Activated naive CD4-positive, alpha-beta T cell treated with anti-CD3 and anti-CD28 coated beads, Interleukin-2, amount 50 U/mL, for 24 hours (primary cell): ENCODE measurements around the gene UBASH3B.
"Not testable (repeated sequence)": the region's sequence is repeated elsewhere in the genome, so short reads cannot be mapped to it uniquely, and the experiment has no call there.

Source experiments
- H3K27ac Mint-ChIP-seq: one replicate; pipeline ENCODE4 v1.8.0; 2021; ENCODE audit warnings: mild to moderate bottlenecking, mixed read lengths
- H3K27me3 Mint-ChIP-seq: one replicate; pipeline ENCODE4 v1.8.0; 2021; ENCODE audit warnings: mixed read lengths
- H3K36me3 Mint-ChIP-seq: one replicate; pipeline ENCODE4 v1.8.0; 2021; ENCODE audit warnings: mixed read lengths
- H3K4me1 Mint-ChIP-seq: one replicate; pipeline ENCODE4 v1.8.0; 2021; ENCODE audit warnings: mixed read lengths
- H3K4me3 Mint-ChIP-seq: one replicate; pipeline ENCODE4 v1.8.0; 2021; ENCODE audit warnings: mild to moderate bottlenecking, mixed read lengths
- H3K9me3 Mint-ChIP-seq: one replicate; pipeline ENCODE4 v1.8.0; 2021; ENCODE audit warnings: mixed read lengths

UBASH3B gene

DNA sequence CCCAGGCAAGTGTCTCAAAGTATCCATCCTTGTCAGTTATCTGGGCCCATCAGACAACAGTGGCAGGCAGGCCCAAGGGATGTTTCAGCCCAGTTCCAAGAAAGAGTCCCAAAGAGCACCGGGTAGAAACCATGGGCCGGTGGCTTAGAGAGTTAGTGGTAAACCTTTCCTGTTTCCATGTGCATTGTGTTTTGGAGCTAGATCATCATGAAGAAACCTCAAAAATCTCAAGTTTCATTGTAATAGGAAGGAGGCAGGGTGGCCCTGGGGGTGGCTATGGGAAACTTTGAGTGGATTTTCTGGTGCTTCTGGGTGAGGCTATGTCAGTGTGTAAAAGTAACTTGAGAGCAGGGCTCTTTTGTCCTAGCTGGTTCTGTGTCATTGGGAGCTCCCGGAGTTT, 68.1 kb downstream of the UBASH3B start:
- Mint-ChIP-seq H3K4me1 (peaks cover 83% of the 10 kb centered on the region), H3K4me3 (peak overlapping the region; percentile 11), H3K36me3 (peaks cover 4% of the 10 kb centered on the region), H3K27ac (peak overlapping the region; percentile 41), H3K9me3 (no peaks in the 10 kb centered on the region), H3K27me3 (no peaks in the 10 kb centered on the region)

DNA sequence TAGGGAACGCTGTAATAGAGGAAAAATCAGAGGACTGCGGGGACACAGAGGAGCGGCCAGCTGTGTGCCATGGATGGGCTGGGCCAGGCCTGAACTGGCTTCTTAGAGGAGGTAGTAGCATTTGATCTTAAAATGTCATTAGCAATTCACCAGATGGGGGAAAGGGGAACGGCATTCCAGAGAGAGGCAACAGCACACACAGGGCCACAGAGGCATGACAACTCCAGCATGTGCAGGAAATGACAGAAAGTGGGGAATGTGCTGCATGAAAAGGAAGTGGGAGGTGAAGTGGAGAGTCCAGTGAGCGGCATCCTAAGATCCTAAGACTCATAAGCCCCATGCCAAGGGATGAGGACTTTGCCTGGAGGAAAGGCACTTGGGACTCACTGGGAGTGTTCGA, 69.0 kb downstream of the UBASH3B start:
- peaks cover 84% of the 10 kb centered on the region for H3K4me1 Mint-ChIP-seq
- H3K4me3 Mint-ChIP-seq: no peak overlapping the region
- no peaks in the 10 kb centered on the region for H3K9me3 Mint-ChIP-seq
- H3K27me3 Mint-ChIP-seq: no peaks in the 10 kb centered on the region
- H3K27ac Mint-ChIP-seq: peak overlapping the region; percentile 78
- H3K36me3 Mint-ChIP-seq: peaks cover 4% of the 10 kb centered on the region

DNA sequence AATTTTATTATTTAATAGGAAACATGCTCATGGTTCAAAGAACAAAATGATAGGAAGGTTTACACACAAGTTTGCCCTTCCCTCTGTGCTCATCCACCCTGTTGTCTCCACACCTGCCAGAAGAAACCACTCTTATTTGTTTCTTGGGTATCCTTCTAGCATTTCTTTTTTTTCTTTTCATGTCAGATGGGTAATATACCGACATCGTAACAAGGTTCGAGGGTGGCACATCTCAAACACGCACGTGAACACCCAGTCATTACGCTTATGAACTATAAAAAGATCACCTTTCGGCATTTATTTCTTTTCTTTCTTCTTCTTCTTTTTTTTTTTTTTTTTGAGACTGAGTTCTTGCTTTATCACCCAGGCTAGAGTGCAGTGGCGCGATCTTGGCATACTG, 70.5 kb downstream of the UBASH3B start:
- Mint-ChIP-seq H3K27me3 (no peaks in the 10 kb centered on the region), H3K4me1 (peaks cover 74% of the 10 kb centered on the region), H3K9me3 (no peaks in the 10 kb centered on the region), H3K4me3 (no peak overlapping the region), H3K27ac (no peak overlapping the region), H3K36me3 (peaks cover 3% of the 10 kb centered on the region)

DNA sequence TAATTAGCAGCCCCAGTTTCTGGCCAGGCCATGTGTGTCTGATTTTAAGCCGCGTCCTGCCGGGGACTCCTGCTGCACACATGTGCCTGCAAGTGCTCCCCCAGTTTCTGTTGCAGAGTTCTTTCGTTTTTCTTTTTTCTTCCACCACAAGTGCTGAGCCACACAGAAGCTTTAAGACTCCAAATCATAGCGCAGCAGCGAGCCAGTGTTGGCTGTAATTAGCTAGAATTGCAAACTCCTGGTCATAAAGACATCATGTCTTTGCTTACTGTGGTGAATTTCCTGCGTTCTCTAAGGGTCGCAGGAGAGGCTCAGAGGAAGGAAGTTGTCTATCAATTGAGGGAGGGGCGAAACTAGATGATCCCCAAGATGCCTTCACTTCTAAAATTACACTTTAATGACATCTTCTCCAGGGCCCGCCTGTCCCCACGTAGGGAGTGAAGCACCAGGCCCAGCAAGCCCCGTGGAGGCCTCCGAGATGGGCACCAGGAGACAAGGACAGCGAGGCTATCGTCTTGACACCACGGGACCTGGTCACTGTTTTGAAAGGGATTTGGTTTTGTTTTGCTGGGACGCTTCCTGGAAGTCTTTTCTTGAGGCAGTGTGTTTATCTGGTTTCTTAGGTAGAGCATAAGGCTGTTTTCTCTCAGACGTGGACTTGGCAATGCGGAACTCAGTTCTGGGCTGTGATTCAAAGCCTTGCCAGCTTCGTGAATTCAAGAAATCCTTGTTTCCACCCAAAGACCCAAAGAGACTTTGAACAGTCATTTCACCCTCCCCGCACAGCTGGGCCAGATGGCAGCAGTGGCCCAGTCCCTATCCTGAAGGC, 71.8 kb downstream of the UBASH3B start:
- Mint-ChIP-seq H3K4me1 (peaks cover 74% of the 10 kb centered on the region), H3K27me3 (no peaks in the 10 kb centered on the region), H3K27ac (peak overlapping the region; percentile 97), H3K9me3 (no peaks in the 10 kb centered on the region), H3K36me3 (peaks cover 3% of the 10 kb centered on the region), H3K4me3 (peak overlapping the region; percentile 83)

DNA sequence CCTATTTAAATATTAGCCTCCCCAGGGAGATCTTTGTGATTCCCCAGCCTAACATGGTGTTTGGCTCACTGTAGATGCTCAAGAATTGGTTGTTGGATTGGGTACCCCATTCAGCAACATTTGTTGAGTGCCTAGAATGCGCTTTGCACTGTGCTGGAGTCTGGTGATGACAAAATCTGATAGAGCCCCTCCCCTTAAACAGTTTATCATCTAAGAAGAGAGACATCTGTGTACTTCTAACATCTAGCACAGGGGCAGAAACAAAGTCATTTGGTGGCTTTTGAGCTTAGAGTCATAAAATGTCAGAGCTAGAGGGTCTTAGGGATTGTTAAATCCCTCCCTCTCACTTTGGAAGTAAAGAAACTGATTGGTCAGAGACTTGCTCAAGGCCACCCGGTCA, 73.0 kb downstream of the UBASH3B start:
- peaks cover 64% of the 10 kb centered on the region for H3K4me1 Mint-ChIP-seq
- H3K4me3 Mint-ChIP-seq: no peak overlapping the region
- peaks cover 3% of the 10 kb centered on the region for H3K36me3 Mint-ChIP-seq
- H3K27ac Mint-ChIP-seq: peak overlapping the region; percentile 62
- no peaks in the 10 kb centered on the region for H3K27me3 Mint-ChIP-seq
- H3K9me3 Mint-ChIP-seq: no peaks in the 10 kb centered on the region

DNA sequence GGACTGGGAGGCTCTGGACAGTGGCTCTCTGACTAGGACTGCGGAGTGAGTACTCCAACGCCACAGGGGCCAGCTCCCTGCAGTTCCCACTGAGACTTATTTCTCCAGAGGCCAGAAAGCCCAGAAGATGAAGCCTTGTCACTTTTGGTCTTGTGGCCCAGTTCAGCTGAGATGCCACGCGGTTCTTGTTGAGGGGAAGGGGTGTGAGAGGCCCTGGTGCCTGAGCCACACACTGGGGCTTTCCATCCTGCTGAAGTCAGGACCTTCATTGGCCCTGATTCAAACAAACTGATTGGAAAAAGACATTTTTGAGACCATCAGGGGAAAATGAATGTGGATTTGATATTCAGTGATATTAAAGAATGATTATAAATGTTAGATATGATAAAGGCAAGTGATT, 73.6 kb downstream of the UBASH3B start:
- Mint-ChIP-seq H3K36me3 (peaks cover 3% of the 10 kb centered on the region), H3K4me1 (peaks cover 58% of the 10 kb centered on the region), H3K4me3 (no peak overlapping the region), H3K27ac (peak overlapping the region; percentile 55), H3K27me3 (no peaks in the 10 kb centered on the region), H3K9me3 (no peaks in the 10 kb centered on the region)

DNA sequence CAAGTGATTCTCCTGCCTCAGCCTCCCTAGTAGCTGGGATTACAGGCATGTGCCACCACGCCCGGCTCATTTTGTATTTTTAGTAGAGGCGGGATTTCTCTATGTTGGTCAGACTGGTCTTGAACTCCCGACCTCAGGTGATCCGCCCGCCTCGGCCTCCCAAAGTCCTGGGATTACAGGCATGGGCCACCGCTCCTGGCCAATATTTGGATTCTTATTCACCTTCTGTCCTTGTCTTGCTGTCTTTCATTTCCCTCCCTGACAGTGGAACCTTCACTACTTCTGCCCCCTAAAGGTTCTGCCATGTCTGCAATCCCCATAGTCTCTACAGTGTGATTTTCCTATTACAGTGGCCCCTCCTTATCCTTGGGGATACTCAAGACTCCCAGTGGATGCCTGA, 75.2 kb downstream of the UBASH3B start:
- H3K27me3 Mint-ChIP-seq, H3K4me3 Mint-ChIP-seq, H3K27ac Mint-ChIP-seq, H3K9me3 Mint-ChIP-seq, H3K36me3 Mint-ChIP-seq: not testable (repeated sequence)
- peaks cover 52% of the 10 kb centered on the region for H3K4me1 Mint-ChIP-seq

DNA sequence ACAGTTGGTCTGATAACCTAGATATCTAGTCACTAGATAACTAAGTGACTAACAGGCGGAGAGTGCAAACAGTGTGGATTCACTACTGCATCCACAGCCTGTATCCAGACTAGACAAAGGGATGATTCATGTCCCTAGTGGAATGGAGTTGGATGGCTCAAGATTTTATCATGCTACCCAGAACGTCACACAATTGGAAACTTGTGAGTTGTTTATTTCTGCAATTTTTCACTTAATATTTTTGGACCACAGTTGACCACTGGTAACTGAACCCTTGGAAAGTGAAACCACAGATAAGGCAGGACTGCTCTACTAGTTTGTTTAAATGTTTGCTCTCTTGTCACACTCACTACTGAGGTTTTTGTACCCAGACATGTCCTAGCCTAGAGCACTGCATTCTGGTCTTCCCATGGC, 76.0 kb downstream of the UBASH3B start:
- no peak overlapping the region for H3K4me3 Mint-ChIP-seq
- H3K9me3 Mint-ChIP-seq: no peaks in the 10 kb centered on the region
- peaks cover 3% of the 10 kb centered on the region for H3K36me3 Mint-ChIP-seq
- no peak overlapping the region for H3K27ac Mint-ChIP-seq
- H3K4me1 Mint-ChIP-seq: peaks cover 46% of the 10 kb centered on the region
- no peaks in the 10 kb centered on the region for H3K27me3 Mint-ChIP-seq

DNA sequence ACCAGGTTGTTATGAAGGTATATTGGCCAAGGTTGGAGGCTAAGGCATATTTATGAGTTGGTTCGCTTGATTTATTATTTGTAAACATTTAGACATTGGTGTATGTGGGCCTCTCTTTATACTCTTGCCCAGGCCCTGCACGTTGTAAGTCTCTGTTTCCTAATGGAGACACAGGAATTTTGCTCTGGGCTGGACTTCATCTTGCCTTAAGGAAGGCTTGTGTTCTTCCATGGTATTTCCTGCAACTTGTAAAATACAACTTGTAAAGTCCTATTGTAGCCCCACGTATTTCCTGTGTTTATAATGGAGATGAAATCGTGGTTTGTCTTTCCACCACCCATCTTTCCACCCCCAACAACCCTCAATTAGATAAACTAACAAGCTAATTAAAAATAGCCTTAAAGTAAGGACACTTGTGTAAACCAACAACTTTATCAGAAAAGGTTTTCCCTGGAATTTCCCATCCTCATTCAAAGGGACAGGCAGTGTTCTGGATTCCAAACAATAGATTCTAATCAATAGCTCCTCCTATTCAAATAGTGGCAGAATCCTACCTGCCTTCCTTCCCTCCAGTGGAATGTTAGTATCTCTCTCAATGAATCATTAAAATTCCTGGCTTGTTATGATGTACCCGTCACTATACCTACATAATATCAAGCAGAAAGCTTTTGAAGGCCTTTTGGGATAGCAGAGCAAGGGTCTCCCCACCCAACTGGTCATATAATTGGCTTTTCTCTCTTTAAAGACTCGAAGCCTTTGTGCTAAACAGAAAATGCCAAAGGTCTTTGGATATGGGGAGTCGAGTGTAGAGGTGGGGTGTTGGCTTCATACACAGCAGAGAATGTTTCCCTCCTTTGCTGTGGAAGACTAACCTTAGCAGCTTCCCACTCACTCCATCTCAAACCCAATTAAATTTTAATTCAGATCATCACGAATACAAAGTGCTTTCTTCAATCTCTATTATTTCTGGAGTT, 77.1 kb downstream of the UBASH3B start:
- no peak overlapping the region for H3K27ac Mint-ChIP-seq
- H3K9me3 Mint-ChIP-seq: no peaks in the 10 kb centered on the region
- peaks cover 3% of the 10 kb centered on the region for H3K36me3 Mint-ChIP-seq
- H3K27me3 Mint-ChIP-seq: no peaks in the 10 kb centered on the region
- no peak overlapping the region for H3K4me3 Mint-ChIP-seq
- H3K4me1 Mint-ChIP-seq: peaks cover 34% of the 10 kb centered on the region

DNA sequence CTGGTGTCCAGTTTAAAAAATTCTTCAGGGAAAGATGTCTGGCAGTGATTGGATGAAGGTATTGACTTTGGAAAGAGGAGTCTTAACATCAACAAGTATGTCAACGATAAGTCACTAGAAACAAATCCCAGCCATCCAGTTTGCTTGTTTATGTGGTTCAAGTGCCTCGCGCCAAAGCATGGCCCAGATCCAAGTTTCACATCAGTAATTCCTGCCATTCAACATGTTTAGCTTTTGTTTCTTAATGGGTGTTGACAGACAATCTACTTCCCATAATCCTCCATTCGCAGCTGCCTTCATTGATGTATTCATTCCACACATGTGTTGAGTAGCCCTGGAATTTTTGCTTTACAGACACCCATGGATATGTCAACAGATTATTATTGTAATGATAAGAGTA, 77.8 kb downstream of the UBASH3B start:
- no peaks in the 10 kb centered on the region for H3K27me3 Mint-ChIP-seq
- H3K4me1 Mint-ChIP-seq: peaks cover 28% of the 10 kb centered on the region
- no peak overlapping the region for H3K27ac Mint-ChIP-seq
- no peak overlapping the region for H3K4me3 Mint-ChIP-seq
- no peaks in the 10 kb centered on the region for H3K9me3 Mint-ChIP-seq
- H3K36me3 Mint-ChIP-seq: peaks cover 3% of the 10 kb centered on the region

DNA sequence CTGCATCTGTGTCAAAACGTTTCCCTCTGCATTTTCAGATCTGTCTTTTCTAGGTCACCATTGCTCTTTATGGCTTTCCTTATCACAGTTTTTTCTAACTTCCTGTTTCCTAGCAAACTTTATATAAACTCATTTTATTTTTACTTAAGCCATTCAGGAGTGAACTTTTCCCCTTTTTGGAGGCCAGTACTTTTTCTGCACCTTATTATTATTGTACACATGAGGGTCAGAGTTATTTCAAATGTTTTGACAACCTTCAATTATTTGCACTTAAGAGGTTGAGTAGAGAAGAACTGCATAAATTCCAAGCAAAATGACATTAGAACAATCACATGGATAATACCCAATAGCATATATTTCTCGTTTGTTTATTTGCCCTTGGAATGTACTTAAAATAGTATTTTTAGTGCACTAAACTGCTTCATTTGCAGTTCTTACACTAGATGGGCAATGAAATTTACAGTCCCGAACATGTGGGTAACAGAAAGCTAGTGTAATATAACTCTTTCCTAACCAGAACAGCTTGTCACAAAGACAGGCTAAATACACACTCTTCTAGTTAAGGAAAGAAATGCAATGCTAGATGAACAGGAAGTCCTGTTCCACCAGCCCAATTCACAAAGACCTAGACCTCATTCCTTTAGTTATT, 79.5 kb downstream of the UBASH3B start:
- peaks cover 3% of the 10 kb centered on the region for H3K36me3 Mint-ChIP-seq
- H3K9me3 Mint-ChIP-seq: no peaks in the 10 kb centered on the region
- no peaks in the 10 kb centered on the region for H3K27me3 Mint-ChIP-seq
- no peak overlapping the region for H3K27ac Mint-ChIP-seq
- H3K4me1 Mint-ChIP-seq: peaks cover 27% of the 10 kb centered on the region
- peak overlapping the region; percentile 24 for H3K4me3 Mint-ChIP-seq

DNA sequence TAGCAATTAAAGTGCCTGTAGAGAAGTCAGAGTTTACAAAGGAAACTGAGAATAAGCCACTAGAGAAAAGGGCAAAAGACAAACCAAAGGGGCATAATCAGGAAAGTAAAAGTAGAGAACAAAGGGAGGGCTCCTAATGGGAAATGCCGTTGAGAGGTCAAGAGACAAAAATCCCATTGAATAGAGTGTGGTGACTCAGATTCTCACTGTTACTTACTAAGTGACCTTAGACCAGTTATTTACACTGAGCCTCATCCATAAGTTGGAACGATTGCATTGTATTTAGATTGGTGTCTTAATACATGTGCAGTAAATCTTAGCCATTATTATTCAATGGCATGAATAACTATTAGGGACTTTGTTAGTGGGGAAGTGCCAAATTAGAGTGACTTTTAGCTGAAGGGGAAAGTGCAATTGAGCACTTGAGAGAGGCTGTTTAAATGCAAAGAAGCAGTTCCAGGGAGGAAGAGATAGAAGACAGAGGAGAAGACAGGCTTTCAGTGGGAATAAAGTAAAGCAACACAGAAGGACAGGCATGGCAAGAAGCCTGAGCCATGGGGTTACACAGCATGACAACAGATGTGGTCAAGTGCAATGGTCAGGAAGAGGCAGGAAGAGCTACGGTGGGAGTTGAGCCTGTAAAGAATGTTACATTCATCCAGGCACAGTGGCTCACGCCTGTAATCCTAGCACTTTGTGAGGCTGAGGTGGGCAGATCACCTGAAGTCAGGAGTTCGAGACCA, 82.6 kb downstream of the UBASH3B start:
- no peaks in the 10 kb centered on the region for H3K36me3 Mint-ChIP-seq
- H3K4me1 Mint-ChIP-seq: peaks cover 28% of the 10 kb centered on the region
- H3K9me3 Mint-ChIP-seq: no peaks in the 10 kb centered on the region
- H3K27ac Mint-ChIP-seq: no peak overlapping the region
- H3K27me3 Mint-ChIP-seq: no peaks in the 10 kb centered on the region
- H3K4me3 Mint-ChIP-seq: no peak overlapping the region

DNA sequence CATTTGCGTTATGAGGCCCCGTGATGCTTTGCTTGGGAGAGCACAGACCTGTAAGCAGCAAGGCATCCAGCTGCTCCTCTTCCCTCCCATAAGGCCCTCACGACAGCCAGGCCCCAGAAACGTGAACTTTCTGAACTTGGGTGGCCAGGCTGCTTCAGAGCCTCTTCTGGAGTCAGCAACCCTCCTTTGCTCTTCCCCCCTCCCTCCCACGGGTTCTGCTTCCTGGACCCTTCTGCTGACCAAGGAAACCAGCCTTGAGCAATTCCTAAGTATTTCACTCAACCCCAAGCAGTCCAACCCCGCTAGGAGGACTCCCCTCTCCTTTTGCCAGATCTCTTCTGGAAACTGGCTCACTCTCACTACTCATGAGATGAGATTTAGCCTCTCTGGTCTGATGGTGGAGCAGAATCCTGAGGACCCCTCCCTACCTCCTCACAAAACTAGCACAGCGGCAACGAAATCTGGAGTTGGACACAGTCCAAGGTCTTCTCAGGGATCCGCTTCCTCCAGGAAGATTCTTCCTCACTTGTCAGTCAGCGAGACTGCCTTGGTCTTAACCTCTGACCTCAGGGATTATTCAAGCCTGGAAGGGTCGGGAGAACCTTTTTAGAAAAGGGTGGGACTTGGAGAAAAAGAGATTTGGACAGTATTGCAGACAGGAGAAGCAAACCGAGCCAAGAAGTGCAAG, 86.2 kb downstream of the UBASH3B start:
- peaks cover 5% of the 10 kb centered on the region for H3K9me3 Mint-ChIP-seq
- no peak overlapping the region for H3K27ac Mint-ChIP-seq
- H3K4me1 Mint-ChIP-seq: peaks cover 28% of the 10 kb centered on the region
- H3K4me3 Mint-ChIP-seq: no peak overlapping the region
- H3K36me3 Mint-ChIP-seq: peaks cover 4% of the 10 kb centered on the region
- no peaks in the 10 kb centered on the region for H3K27me3 Mint-ChIP-seq

DNA sequence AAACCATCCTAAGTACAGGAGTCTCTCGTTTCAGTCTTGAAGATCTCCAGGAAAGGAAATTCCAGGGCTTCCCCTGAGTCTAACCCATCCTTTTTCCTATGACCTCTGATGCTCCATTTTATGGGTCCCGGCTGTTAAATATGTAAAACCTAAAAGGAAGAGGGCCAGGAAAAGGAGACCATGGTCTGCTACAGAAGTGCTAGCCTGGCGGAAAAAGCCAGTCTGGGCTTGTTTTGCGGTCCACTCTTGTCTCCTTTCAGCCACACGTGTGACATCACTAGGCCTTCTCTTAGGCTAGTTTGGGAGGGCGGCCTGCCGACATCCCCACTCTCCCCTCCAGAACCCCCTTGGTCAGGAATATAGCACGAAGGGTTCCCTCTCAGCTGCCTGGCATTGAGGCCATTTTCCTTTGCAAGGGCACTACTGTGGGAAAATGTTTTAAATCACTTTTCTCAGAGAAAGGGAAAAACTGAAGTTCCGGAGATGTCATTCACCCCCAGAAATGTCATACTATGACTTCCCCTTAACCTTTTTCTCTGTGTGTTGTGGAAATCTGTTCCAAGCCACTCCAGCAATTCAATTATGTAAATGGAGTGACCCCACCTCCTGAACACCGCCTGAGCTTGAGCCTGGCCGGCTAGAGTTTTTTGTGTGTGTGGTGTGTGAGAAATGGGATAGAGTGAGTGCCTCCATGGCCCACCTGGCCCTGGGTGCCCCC, 86.9 kb downstream of the UBASH3B start:
- Mint-ChIP-seq H3K4me3 (no peak overlapping the region), H3K27ac (no peak overlapping the region)

More for the DNA sequence above, 86.9 kb downstream of the UBASH3B start:
- Mint-ChIP-seq H3K4me1 (peaks cover 28% of the 10 kb centered on the region), H3K27me3 (no peaks in the 10 kb centered on the region), H3K9me3 (peaks cover 5% of the 10 kb centered on the region), H3K36me3 (peaks cover 4% of the 10 kb centered on the region)
